Erythroblast (primary cell): ENCODE data around the gene IMPG1.

Experiments
- DNase-seq, 2 experiments: peaks; one replicate each; lab custom pipeline; 2025; lab: John Stamatoyannopoulos, UW
- GATA1 ChIP-seq: IDR thresholded peaks from 2 replicates; pipeline ENCODE4 v1.6.1; 2011; ENCODE audit warnings: low read depth, mild to moderate bottlenecking, control low read depth, low read length, moderate library complexity
- POLR2A ChIP-seq: IDR thresholded peaks from 2 replicates; pipeline ENCODE4 v1.6.1; 2011; ENCODE audit warnings: mild to moderate bottlenecking, low read length

The IMPG1 gene, protein sequence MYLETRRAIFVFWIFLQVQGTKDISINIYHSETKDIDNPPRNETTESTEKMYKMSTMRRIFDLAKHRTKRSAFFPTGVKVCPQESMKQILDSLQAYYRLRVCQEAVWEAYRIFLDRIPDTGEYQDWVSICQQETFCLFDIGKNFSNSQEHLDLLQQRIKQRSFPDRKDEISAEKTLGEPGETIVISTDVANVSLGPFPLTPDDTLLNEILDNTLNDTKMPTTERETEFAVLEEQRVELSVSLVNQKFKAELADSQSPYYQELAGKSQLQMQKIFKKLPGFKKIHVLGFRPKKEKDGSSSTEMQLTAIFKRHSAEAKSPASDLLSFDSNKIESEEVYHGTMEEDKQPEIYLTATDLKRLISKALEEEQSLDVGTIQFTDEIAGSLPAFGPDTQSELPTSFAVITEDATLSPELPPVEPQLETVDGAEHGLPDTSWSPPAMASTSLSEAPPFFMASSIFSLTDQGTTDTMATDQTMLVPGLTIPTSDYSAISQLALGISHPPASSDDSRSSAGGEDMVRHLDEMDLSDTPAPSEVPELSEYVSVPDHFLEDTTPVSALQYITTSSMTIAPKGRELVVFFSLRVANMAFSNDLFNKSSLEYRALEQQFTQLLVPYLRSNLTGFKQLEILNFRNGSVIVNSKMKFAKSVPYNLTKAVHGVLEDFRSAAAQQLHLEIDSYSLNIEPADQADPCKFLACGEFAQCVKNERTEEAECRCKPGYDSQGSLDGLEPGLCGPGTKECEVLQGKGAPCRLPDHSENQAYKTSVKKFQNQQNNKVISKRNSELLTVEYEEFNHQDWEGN

DNA sequence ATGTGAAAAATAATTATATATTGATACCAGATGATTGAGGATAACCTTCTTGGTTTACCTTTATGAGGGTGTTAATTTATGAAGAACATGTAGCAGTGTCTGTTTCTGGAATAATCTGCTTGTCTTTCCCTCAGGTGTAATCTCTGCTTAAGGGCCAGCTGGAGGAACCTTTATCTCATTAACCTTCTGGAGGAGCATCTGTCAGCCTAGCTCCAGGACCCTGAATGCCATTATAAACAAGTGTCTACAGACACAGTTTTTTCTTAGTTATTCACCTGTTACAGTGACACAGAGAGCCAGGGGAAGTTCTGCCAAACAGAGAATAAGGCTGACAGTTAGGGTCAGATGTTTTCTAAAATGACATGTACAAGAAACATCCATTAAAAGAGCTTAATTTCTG lies at the start of gene IMPG1:
Gene IMPG1 (minus strand): TSS at position 101 of the 400 bp plus-strand sequence. CDS start 174 bp downstream, outside the sequence.
- TF ChIP-seq GATA1 (no peak), POLR2A (no peak)
- DNase-seq, result no peak

GRCh38 chr6:76120302-76120701 lies 47.8 kb upstream of the IMPG1 start:
- TF ChIP-seq GATA1 (no peak), POLR2A (no peak)
- DNase-seq, result no peak

DNA sequence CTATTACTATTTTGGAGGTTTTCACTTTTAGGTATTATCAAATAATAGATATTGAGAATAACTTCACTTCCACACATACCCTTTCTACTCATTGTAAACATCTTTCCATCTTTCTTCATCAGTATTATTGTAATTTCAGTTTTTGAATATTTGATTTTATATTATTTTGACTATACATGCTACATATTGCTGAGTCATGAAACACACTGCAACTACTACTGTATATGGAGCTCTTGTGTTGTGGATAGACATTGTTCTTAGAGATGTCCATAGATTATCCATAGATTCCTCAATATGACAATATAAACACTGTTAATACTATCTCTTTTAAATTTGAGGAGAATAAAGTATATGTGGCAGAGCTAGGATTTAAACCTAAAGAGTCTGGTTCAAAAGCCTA lies 819 bp upstream of the IMPG1 start:
- DNase-seq, result no peak
- TF ChIP-seq GATA1, result no peak
- no peak for TF ChIP-seq POLR2A

- no peak for DNase-seq
- TF ChIP-seq GATA1, result no peak
- TF ChIP-seq POLR2A, result no peak
Measured at GRCh38 chr6:76057469-76057868, 15.0 kb downstream of the IMPG1 start.

DNA sequence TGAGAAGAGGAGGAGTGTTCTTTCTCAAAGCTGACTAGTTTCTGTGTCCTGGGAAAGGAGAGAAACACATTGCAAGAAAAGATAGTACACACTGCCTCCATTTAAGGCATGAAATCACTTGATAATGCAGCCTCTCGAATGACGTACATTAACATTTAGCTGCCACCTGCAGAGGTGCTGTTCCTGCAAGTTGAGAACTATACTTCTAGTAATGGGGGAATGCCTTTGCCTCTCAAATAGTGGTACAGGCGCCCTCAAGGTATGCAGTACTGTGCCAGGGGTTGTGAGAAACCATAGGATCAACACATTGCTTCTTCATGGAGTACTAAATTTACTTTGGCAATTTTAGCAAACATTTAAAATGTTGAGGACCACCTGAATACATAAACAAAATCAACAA lies 20.1 kb downstream of the IMPG1 start:
- no peak for TF ChIP-seq POLR2A
- TF ChIP-seq GATA1, result no peak
- DNase-seq, result no peak

GRCh38 chr6:76043690-76044089 lies 28.8 kb downstream of the IMPG1 start:
- no peak for DNase-seq
- TF ChIP-seq GATA1, result no peak
- no peak for TF ChIP-seq POLR2A

- TF ChIP-seq POLR2A (no peak), GATA1 (no peak)
- no peak for DNase-seq
Measured at GRCh38 chr6:76035713-76036112, 36.7 kb downstream of the IMPG1 start.

DNA sequence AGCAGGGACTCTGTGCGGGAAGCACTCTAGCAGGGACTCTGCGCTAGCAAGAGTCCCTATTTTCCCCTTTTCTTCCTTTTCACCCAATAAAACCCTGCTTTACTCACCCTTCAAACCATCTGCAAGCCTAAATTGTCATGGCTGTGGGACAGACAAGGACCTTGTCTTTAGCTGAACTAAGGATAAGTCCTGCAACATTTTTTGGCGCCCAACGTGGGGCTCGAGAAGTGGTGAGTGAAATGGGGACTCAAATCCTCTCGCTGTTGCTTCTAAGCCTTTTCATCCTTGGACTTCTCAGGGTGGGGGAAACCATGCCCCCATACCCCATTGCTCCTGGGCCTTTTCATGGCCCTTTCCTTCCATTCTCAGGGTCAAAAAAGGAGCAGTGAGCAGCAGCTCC lies 46.4 kb downstream of the IMPG1 start:
- DNase-seq, result peak; percentile 7 to 17
- no peak for TF ChIP-seq GATA1
- TF ChIP-seq POLR2A, result no peak

GRCh38 chr6:76014626-76015530 lies 57.6 kb downstream of the IMPG1 start:
- no peak for DNase-seq
- no peak for TF ChIP-seq GATA1
- TF ChIP-seq POLR2A, result no peak

DNA sequence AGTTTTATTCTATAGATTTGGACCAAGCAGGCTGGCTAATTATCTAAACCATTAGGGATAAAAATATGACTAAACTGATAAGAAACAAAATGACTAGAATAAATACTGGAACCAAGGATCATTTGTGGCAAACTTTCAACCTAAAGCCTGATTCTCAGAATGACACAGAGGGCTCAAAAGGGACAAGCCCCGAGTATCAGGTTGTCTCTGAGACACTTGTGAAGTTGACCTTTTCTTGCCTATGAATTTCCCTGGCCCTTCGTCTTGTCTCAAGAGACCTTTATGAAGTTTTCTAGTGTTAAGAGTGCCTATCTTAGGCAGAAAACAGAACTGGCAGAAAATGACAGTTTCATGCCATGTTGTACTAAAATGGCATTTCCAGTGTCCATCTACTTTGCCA lies 68.3 kb downstream of the IMPG1 start:
- TF ChIP-seq POLR2A, result no peak
- no peak for TF ChIP-seq GATA1
- no peak for DNase-seq

DNA sequence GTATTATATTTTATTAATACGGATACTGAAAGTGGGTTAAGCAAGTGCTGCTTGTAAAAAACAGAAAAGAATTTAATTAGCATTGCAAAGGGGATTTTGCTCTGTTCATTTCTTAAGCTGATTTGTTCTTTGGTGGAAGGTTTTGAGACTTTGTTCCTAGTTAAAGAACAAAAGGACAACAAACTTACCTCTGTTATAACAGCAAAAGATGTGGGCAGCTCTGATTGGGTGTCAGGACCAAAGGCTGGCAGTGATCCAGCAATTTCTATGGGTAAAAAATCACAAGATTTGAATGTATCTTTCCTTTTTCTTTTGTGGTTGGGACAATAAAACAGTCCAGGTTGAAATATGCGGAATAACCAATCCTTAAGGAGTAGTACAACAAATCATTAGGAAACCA lies 68.8 kb downstream of the IMPG1 start:
- no peak for DNase-seq
- no peak for TF ChIP-seq GATA1
- TF ChIP-seq POLR2A, result no peak

GRCh38 chr6:76003113-76003512 lies 69.3 kb downstream of the IMPG1 start:
- TF ChIP-seq GATA1, result no peak
- no peak for TF ChIP-seq POLR2A
- DNase-seq, result no peak

DNA sequence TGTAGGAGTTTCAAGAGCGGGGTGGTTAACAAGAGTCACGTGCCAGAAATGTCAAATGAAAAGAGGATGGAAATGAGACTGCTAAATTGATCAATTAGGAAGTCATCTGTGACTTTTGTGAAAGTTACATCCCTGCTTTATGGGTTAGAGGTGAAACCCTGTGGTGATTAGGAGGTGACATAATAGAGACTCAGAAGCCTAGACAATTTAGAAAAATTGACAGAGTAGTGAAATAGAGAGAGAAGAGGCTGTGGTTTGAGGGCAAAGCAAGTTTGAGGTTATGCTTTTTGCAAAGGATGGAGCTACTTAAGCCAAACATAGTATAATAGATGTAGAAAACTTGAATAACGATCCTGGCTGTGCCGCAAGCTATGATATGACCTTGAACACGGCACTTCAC lies 71.8 kb downstream of the IMPG1 start:
- no peak for DNase-seq
- TF ChIP-seq POLR2A (no peak), GATA1 (no peak)
